Dendritic cell treated with granulocyte-macrophage colony-stimulating factor and Interleukin-4, amounts not matched to agents 40 ng/mL and 50 ng/mL, for 4 days (primary cell): ENCODE data around the gene EIF3F.

ENCODE experiments used
- H3K27ac Mint-ChIP-seq: one replicate; pipeline ENCODE4 v1.8.0; 2022; ENCODE audit warnings: mild to moderate bottlenecking, mixed read lengths
- H3K27me3 Mint-ChIP-seq: one replicate; pipeline ENCODE4 v1.8.0; 2022; ENCODE audit warnings: mild to moderate bottlenecking, mixed read lengths
- H3K36me3 Mint-ChIP-seq: one replicate; pipeline ENCODE4 v1.8.0; 2022; ENCODE audit warnings: low read depth, mixed read lengths
- H3K4me1 Mint-ChIP-seq: one replicate; pipeline ENCODE4 v1.8.0; 2022; ENCODE audit warnings: low read depth, mixed read lengths
- H3K4me3 Mint-ChIP-seq: one replicate; pipeline ENCODE4 v1.8.0; 2022; ENCODE audit warnings: mild to moderate bottlenecking, moderate library complexity, mixed read lengths
- H3K9me3 Mint-ChIP-seq: one replicate; pipeline ENCODE4 v1.8.0; 2022; ENCODE audit warnings: mixed read lengths
- intact Hi-C: fragments of 100-400 bp; cut with micrococcal nuclease; formaldehyde crosslinking; loops from one replicate; pipeline ENCODE4 v1.15.0; 2022

Gene EIF3F

DNA sequence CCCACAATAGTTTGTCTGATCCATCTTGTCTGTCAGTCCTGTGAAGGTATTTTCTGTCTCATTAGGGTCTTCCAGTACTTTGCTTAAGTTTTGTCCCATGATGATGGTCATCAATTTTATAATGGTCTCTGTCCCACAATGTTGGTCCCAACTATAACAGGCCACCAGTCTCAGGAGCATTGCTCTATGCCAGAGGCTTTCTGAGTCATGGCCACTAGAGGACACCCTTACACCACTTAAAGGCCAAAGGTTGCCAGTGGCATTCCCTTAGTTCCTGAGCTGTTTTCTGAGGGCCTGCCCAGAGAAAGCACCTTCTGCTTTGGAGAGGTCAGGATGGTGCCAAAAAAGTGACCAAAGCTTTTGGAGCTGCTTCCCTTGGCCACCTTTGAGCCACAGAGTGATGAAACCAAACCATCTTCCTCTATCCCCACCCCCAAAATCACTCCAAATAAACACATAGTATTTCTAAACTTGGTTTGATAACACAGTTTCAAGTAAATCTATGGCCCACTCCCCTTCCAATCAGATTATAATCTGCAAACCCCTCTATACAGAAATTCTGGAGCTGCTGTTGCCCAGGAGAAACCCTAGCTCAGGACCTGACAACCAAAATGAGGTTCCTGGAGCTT lies 19.3 kb downstream of the EIF3F start:
- Mint-ChIP-seq H3K4me3 (no peak overlapping the region), H3K36me3 (no peaks in the 10 kb centered on the region), H3K4me1 (peaks cover 4% of the 10 kb centered on the region), H3K27me3 (peaks cover 2% of the 10 kb centered on the region), H3K9me3 (no peaks in the 10 kb centered on the region), H3K27ac (no peak overlapping the region)
- intact Hi-C loops, result loop anchor here (1.0 kb wide), 1 partner anchor 93 kb away; no protein-coding TSS in a partner anchor

DNA sequence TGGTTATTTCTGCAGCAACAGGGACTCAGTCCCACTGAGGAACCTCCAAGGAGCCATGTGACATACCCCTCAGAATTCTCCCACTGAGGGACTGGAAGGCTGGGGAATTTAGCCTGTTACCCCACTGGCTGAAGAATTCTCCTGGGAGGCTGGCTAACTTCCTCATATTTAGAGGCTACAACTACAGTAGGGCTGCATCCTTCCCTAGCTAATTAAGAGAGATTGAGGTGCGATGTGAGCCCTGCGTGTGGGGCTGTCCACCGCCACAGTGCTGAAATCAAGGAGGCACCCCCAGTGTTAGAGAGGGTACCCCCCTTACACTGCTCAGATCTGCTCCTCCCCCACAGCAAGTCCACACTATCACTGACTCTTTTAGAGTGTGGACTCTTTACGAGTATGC lies 21.1 kb downstream of the EIF3F start:
- no peaks in the 10 kb centered on the region for H3K36me3 Mint-ChIP-seq
- H3K9me3 Mint-ChIP-seq, result no peaks in the 10 kb centered on the region
- H3K4me1 Mint-ChIP-seq, result peaks cover 9% of the 10 kb centered on the region
- H3K27me3 Mint-ChIP-seq, result peaks cover 5% of the 10 kb centered on the region
- intact Hi-C loops, result no loop called here
- no peak overlapping the region for H3K27ac Mint-ChIP-seq
- H3K4me3 Mint-ChIP-seq, result no peak overlapping the region

DNA sequence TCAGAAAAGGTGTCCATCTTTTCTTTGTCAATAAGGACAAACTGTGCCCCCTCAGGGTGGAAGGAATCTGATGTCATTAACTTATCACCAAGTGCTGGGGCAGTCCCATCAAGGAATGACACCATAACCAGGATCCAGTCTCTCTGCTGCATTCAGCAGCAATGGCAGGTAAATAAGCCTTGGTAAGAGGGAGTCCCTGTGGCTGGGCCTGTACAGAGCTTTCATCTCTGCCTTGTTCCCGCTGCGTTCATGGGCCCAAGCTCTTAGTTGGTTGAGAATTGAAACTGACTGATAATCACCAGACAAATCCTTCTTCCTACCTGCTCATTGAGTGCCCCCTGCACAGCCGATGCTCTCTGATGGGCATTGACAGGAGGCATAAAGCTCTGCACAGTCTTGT lies 22.7 kb downstream of the EIF3F start:
- H3K27ac Mint-ChIP-seq, result no peak overlapping the region
- peaks cover 8% of the 10 kb centered on the region for H3K27me3 Mint-ChIP-seq
- H3K9me3 Mint-ChIP-seq, result no peaks in the 10 kb centered on the region
- intact Hi-C loops, result no loop called here
- H3K4me3 Mint-ChIP-seq, result no peak overlapping the region
- no peaks in the 10 kb centered on the region for H3K36me3 Mint-ChIP-seq
- H3K4me1 Mint-ChIP-seq, result peaks cover 9% of the 10 kb centered on the region

DNA sequence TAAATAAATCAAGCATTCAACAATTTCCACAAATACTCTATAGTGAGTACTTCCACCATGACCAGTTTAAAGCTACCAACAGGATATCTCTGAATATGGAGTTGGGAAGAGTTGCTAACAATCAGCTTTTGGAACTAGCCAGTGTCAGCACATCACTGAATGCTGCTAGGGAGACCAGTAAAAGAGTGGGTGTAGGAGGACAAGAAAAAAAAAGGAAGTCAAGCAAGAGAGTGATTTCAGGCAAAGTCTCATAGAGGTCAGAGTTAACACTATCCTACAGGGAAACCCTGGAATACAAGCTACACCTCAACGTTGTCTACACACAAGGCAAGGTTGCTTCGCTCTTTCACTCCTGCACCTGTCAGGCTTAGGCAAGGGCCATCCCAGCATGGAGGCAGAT lies 24.2 kb downstream of the EIF3F start:
- Mint-ChIP-seq H3K27ac (peak overlapping the region; percentile 14), H3K4me1 (peaks cover 9% of the 10 kb centered on the region), H3K27me3 (peaks cover 16% of the 10 kb centered on the region), H3K9me3 (no peaks in the 10 kb centered on the region), H3K36me3 (no peaks in the 10 kb centered on the region), H3K4me3 (no peak overlapping the region)
- intact Hi-C loops, result no loop called here

DNA sequence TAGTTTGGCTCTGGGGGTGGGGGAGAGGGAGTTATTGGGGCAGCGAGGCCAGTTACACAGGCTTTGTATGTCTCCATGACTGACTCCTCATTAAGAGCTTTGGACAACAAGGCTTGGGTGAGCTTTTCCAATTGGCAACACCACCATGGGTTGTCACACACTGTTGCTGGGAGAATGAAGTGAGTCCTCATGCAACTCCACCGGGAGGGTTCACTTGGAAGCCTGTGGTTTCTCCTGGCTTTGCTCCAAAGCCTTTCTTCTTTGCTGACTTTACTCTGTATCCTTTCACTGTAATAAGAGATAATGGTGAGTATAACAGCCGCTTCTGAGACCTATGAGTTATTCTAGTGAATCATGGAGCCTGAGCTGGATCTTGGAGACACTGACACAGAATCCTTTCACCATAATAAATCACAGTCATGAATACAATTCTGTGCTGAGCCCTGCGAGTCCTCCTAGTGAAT lies 24.9 kb downstream of the EIF3F start:
- H3K9me3 Mint-ChIP-seq, result no peaks in the 10 kb centered on the region
- no peak overlapping the region for H3K4me3 Mint-ChIP-seq
- H3K4me1 Mint-ChIP-seq, result peaks cover 9% of the 10 kb centered on the region
- intact Hi-C loops, result no loop called here
- no peak overlapping the region for H3K27ac Mint-ChIP-seq
- H3K36me3 Mint-ChIP-seq, result no peaks in the 10 kb centered on the region
- H3K27me3 Mint-ChIP-seq, result peaks cover 22% of the 10 kb centered on the region

DNA sequence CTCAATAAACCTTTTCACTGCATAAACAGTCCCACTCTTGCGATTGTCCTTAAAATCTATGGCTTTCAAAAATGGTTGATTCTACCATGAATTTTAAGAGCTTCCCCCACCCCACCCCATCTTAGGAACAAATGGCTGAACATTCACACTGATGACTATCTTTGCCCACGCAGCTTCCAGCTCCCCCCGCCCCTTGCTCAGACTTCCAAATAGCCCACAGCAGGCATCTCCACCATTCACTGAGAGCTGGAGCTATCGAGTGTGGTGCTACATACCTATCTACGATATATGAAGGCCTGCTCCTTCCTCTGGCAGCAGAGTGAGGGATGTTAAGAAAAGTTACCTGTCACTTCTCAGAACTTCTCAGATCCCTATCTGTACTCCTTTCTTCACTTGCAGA lies 26.7 kb downstream of the EIF3F start:
- peaks cover 39% of the 10 kb centered on the region for H3K27me3 Mint-ChIP-seq
- peaks cover 14% of the 10 kb centered on the region for H3K4me1 Mint-ChIP-seq
- intact Hi-C loops, result no loop called here
- H3K36me3 Mint-ChIP-seq, result no peaks in the 10 kb centered on the region
- H3K4me3 Mint-ChIP-seq, result no peak overlapping the region
- H3K27ac Mint-ChIP-seq, result no peak overlapping the region
- no peaks in the 10 kb centered on the region for H3K9me3 Mint-ChIP-seq

DNA sequence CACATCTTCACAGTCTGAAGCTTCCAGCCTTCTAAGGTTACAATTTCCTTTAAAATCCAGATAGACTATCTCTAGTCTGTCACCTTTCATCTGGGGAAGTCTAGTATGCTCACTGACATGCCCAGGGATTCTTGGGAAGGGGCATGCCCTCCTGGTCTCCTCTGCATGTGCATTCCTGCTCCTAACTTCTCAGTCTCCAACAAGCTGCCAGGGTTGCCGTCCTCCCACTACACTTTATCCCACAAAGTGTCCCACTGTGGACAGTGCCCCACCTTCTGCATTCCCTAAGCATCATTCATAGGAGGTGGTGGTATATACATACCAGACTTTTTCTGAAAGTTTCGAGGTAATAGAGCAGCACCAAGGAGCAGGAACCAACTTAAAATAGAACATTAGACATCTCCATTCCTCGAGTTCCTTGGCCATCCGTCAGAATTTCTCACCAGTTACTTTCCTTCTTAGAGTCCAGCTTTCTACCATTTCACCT lies 28.7 kb downstream of the EIF3F start:
- peaks cover 53% of the 10 kb centered on the region for H3K27me3 Mint-ChIP-seq
- no peaks in the 10 kb centered on the region for H3K36me3 Mint-ChIP-seq
- H3K9me3 Mint-ChIP-seq, result no peaks in the 10 kb centered on the region
- intact Hi-C loops, result no loop called here
- H3K27ac Mint-ChIP-seq, result no peak overlapping the region
- peaks cover 21% of the 10 kb centered on the region for H3K4me1 Mint-ChIP-seq
- no peak overlapping the region for H3K4me3 Mint-ChIP-seq

DNA sequence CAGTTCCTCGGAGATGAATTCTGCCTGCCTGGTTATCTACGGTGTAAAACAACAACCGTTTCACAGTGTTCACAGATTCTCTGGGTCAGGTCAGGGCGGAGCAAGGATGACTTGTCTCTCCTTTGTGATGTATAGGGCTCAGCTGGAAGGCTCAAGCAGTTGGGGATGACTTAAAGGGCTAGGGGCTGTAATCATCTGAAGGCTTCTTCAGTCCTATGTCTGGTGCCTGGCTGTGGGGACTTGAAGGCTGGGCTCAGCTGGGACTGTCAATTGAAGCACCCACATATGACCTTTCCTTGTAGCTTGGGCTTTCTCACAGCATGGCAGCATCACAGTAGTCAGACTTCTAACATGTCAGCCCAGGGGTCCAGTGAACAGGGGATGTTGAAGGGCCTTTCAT lies 29.3 kb downstream of the EIF3F start:
- Mint-ChIP-seq H3K27me3 (peaks cover 57% of the 10 kb centered on the region), H3K4me3 (no peak overlapping the region), H3K9me3 (no peaks in the 10 kb centered on the region), H3K36me3 (no peaks in the 10 kb centered on the region), H3K27ac (no peak overlapping the region), H3K4me1 (peaks cover 17% of the 10 kb centered on the region)
- intact Hi-C loops, result no loop called here

DNA sequence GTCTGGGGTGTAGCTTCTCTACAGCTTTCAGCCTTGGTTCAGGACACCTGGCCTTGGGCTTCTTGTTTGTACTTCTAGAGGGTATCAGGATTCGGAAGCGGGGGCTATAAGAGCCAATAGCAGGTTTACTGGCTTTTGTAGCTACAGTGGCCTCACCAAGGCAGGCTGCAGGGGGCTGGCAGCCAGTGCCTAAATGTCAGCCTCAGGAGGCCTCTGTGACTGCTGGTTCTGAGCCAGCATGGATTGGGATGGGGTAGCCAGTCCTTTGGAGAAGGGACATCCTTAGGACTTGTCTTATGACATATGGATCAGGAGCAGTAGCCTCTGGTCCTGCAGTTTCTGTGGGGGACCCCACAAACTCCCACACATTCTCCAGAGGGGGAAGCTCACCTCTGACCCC lies 29.9 kb downstream of the EIF3F start:
- intact Hi-C loops, result no loop called here
- Mint-ChIP-seq H3K27me3 (peaks cover 59% of the 10 kb centered on the region), H3K36me3 (no peaks in the 10 kb centered on the region), H3K9me3 (no peaks in the 10 kb centered on the region), H3K27ac (no peak overlapping the region), H3K4me3 (no peak overlapping the region), H3K4me1 (peaks cover 12% of the 10 kb centered on the region)

DNA sequence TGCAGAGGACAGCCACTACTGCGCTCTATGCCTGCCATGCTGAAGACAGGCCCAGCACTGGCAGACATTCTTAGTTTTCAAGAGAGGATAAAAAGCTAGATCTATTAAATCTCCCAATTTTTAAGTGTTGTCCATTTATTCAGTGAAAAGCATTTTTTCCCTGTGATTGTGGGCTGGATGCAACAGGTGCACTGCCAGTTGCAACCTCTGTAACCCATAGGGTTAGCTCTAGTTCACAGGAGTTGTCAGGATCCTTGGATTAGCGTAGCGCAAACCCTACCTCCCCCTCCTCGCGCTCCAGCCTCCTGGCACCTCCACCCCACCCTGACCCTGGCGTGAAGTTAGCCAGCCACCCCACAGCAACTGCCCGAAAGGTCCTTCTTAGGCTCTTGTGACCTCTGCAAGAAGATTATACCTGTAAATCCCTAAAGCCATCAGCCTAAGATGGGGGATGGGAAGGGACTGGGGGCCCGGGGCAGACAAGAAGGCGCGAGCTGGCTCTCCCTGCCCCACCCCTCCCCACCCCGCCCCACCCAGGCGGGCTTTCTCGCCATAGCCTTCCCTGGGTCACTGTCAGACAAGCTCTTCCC lies 30.9 kb downstream of the EIF3F start:
- Mint-ChIP-seq H3K27me3 (peaks cover 57% of the 10 kb centered on the region), H3K4me3 (no peak overlapping the region), H3K27ac (no peak overlapping the region), H3K36me3 (no peaks in the 10 kb centered on the region), H3K4me1 (peaks cover 12% of the 10 kb centered on the region), H3K9me3 (no peaks in the 10 kb centered on the region)
- intact Hi-C loops, result no loop called here

DNA sequence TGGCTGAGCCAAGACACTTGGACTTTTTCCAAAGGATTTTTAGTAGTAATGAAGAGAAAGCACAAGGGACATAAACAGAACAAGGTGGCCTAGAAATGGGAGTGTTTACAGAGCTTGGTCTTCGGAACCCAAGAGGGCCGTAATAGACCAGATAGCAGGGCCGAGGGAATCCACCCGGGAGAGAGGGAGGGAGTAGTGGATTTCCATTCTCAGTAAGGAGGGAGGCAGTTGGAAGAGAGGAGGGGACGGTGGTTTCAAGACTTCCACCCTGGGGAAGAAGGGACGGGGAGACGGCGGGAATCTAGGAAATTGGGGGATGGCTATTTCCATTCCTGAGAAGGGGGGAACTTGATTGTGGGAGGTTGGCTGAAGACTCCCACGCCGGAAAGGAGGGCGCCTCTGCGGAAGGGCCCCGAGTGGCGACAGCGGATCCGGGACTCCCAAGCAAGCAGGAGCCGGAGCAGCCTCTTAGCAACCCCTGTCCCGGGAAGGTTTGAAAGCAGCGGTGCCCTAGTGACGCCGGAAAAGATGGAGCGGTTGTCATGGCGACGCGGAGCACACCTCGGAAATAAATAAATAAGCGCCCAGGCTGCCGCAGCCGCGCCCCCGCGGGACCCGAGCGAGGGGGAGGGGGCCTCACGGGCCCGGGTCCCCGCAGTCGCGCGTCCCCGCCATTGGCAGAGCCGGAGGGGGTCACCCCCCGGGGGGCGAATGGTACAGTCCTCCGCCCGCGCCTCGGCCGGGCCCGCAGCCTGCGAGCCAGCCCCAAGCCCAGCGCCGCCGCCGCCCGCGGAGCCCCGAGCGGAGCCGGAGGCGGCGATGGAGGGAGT lies 31.6 kb downstream of the EIF3F start:
- Mint-ChIP-seq H3K27ac (no peak overlapping the region), H3K4me3 (peak overlapping the region; percentile 18), H3K27me3 (peaks cover 55% of the 10 kb centered on the region), H3K9me3 (no peaks in the 10 kb centered on the region), H3K36me3 (no peaks in the 10 kb centered on the region), H3K4me1 (peaks cover 12% of the 10 kb centered on the region)
- intact Hi-C loops, result no loop called here

DNA sequence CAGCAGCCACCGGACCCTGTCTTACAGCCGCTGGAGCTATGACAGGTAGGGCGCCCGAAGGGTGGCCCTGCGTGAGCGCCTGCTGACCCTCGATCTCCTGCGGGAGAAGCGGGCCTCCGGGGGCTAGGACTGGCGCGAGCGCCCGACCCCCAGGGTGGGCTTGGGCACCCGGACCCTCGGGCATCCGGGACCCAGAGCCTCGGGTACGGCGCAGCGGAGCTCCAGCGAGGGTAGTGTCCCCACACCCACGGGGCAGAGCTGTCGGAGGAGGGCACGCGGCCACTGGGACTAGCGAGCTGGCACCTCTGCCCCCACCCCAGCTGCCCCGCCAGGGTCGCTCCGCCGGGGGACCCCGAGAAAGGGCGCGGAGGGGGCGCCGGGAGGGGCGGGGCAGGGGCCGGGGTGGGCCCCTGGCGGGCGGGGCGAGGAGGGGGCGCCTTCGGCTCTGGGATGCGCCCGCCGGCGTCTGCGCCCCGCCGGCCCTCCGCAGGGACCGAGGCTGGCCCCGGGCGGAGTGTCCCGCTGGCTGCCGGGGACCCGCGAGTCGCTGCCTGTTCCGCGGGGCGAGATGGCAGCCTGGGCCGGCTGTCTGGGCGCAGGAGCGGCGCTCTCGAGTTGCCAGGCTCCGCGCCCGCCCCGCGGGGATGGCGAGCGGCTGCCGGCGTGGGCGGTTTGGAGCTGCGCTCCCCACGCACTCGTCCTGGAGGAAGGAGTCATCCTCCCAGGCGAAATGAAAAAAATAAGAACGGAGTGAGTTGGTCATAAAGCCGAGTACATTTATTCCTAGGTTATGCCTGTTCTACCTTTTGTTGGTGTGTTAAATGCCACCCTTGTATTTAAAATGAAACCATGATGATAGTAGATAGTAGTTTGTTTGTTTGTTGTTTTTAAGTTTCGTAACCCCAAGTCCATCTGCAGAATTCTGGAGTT lies 32.4 kb downstream of the EIF3F start:
- intact Hi-C loops, result no loop called here
- Mint-ChIP-seq H3K4me3 (peak overlapping the region; percentile 33), H3K9me3 (no peaks in the 10 kb centered on the region), H3K4me1 (peaks cover 12% of the 10 kb centered on the region), H3K36me3 (no peaks in the 10 kb centered on the region), H3K27me3 (peaks cover 51% of the 10 kb centered on the region), H3K27ac (no peak overlapping the region)

DNA sequence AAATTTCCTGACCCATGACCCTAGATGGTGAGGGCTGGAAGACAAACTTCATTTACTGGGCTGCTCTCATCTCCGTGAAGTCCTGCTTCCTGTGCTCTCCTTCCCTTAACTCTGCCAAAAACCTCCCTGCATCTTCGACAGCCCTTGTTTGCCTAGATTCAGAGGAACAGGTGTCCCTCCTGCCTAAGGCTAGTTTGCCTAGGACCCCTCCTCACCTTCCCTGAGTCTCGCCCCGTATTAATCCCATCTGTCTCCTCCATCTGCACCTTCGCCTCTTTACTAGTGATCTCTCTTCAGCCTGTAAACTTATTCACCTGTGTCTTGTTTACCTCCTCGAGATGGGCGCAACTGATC lies 33.1 kb downstream of the EIF3F start:
- no peaks in the 10 kb centered on the region for H3K9me3 Mint-ChIP-seq
- H3K36me3 Mint-ChIP-seq, result no peaks in the 10 kb centered on the region
- H3K4me3 Mint-ChIP-seq, result no peak overlapping the region
- intact Hi-C loops, result no loop called here
- H3K4me1 Mint-ChIP-seq, result peaks cover 12% of the 10 kb centered on the region
- H3K27me3 Mint-ChIP-seq, result peaks cover 50% of the 10 kb centered on the region
- no peak overlapping the region for H3K27ac Mint-ChIP-seq
